Liver (tissue), 9 donors: ENCODE results near the gene KCNIP4. TPM values are rescaled to one million over a fixed set of nuclear protein-coding genes. Genes with fewer than 3 reads are reported as not detected.

Experiments used
- DNase-seq: peaks from one replicate; pipeline ENCODE4 v3.0.0-alpha.2; 2017; ENCODE audit warnings: low spot score
- H3K27ac ChIP-seq, 2 donors: one replicate each; pipeline ENCODE4 v1.7.0; 2013; ENCODE audit warnings: inconsistent platforms in 2 of 2, low read length in 2 of 2, control low read depth in 1 of 2, low read depth in 1 of 2, mild to moderate bottlenecking in 1 of 2
- H3K27me3 ChIP-seq, 4 donors: one replicate each; pipeline versions ENCODE4 v1.6.1 to v1.7.0; 2013; ENCODE audit warnings: low read length in 3 of 4, inconsistent platforms in 1 of 4, mild to moderate bottlenecking in 1 of 4, moderate library complexity in 1 of 4; ENCODE audit not compliant: control insufficient read depth in 4 of 4, insufficient read depth in 4 of 4
- H3K36me3 ChIP-seq, 4 donors: one replicate each; pipeline versions ENCODE4 v1.6.1 to v1.7.0; 2013; ENCODE audit warnings: low read length in 3 of 4, mild to moderate bottlenecking in 3 of 4, low read depth in 1 of 4, moderate library complexity in 1 of 4; ENCODE audit not compliant: control insufficient read depth in 4 of 4, insufficient read depth in 3 of 4
- H3K4me1 ChIP-seq, 4 donors: one replicate each; pipeline versions ENCODE4 v1.6.1 to v1.7.0; 2013; ENCODE audit warnings: low read length in 3 of 4, mild to moderate bottlenecking in 3 of 4, moderate library complexity in 1 of 4; ENCODE audit not compliant: control insufficient read depth in 4 of 4, insufficient read depth in 4 of 4
- H3K4me3 ChIP-seq, 3 donors: one replicate each; pipeline versions ENCODE4 v1.6.1 to v1.7.0; 2013; ENCODE audit warnings: low read length in 3 of 3, control low read depth in 1 of 3, low read depth in 1 of 3, mild to moderate bottlenecking in 1 of 3
- H3K9ac ChIP-seq, 2 donors: one replicate each; pipeline ENCODE4 v1.7.0; 2013; ENCODE audit warnings: low read length in 2 of 2, mild to moderate bottlenecking in 2 of 2, moderate library complexity in 2 of 2, control low read depth in 1 of 2, low read depth in 1 of 2
- H3K9me3 ChIP-seq, 4 donors: one replicate each; pipeline versions ENCODE4 v1.6.1 to v1.7.0; 2013; ENCODE audit warnings: low read length in 3 of 4; ENCODE audit not compliant: control insufficient read depth in 4 of 4
- CTCF ChIP-seq: fragments of 150-350 bp; IDR thresholded peaks from 2 replicates; pipeline ENCODE4 v1.5.1; 2017; ENCODE audit warnings: improper control_type of control experiment, low read depth, low read length; ENCODE audit not compliant: missing input control
- FOXA1 ChIP-seq: IDR thresholded peaks from 2 replicates; pipeline ENCODE4 v1.6.1; 2016; ENCODE audit warnings: antibody characterized with exemption
- FOXA2 ChIP-seq: IDR thresholded peaks from 2 replicates; pipeline ENCODE4 v1.6.1; 2016; ENCODE audit warnings: antibody characterized with exemption
- GABPA ChIP-seq, 2 donors: IDR thresholded peaks in 1 of 2; conservative IDR thresholded peaks in 1 of 2; 2 replicates each; pipeline ENCODE4 v1.6.1; 2016; ENCODE audit warnings: antibody characterized with exemption in 2 of 2, mild to moderate bottlenecking in 1 of 2, moderate library complexity in 1 of 2
- HNF4A ChIP-seq, 2 donors: conservative IDR thresholded peaks; 2 replicates each; pipeline ENCODE4 v1.6.1; 2016; ENCODE audit warnings: antibody characterized with exemption in 2 of 2, mild to moderate bottlenecking in 2 of 2
- MAX ChIP-seq: IDR thresholded peaks from 2 replicates; pipeline ENCODE4 v1.6.1; 2016; ENCODE audit warnings: antibody characterized with exemption
- NR2F2 ChIP-seq: IDR thresholded peaks from 2 replicates; pipeline ENCODE4 v1.6.1; 2016; ENCODE audit warnings: antibody characterized with exemption
- RAD21 ChIP-seq, 2 donors: IDR thresholded peaks; 2 replicates each; pipeline ENCODE4 v1.6.1; 2016; ENCODE audit warnings: antibody characterized with exemption in 2 of 2, mild to moderate bottlenecking in 2 of 2
- REST ChIP-seq: IDR thresholded peaks from 2 replicates; pipeline ENCODE4 v1.6.1; 2016; ENCODE audit warnings: antibody characterized with exemption, mild to moderate bottlenecking
- RXRA ChIP-seq, 2 donors: IDR thresholded peaks; 2 replicates each; pipeline ENCODE4 v1.6.1; 2017 to 2018; ENCODE audit warnings: antibody characterized with exemption in 2 of 2, mild to moderate bottlenecking in 1 of 2
- SP1 ChIP-seq: IDR thresholded peaks from 2 replicates; pipeline ENCODE4 v1.6.1; 2018; ENCODE audit warnings: antibody characterized with exemption, mild to moderate bottlenecking
- TAF1 ChIP-seq: conservative IDR thresholded peaks from 2 replicates; pipeline ENCODE4 v1.6.1; 2016; ENCODE audit warnings: antibody characterized with exemption, mild to moderate bottlenecking
- YY1 ChIP-seq: IDR thresholded peaks from 2 replicates; pipeline ENCODE4 v1.6.1; 2016; ENCODE audit warnings: antibody characterized with exemption, mild to moderate bottlenecking
- whole genome bisulfite sequencing: extraction: QIAGEN DNeasy Blood & Tissue Kit; methylation state at CpG from one replicate; pipeline ENCODE4 v1.1.7; 2013; 5-methylcytosine and 5-hydroxymethylcytosine counted together
- polyA plus RNA-seq, 2 donors: library from polyadenylated mRNA; stranded (reverse) in 1 of 2; unstranded in 1 of 2; fragments of 200-250 nt in 1 of 2; fragments of >200 nt in 1 of 2; fragmentation: Nextera tagmentation in 1 of 2; extraction: Ambion mirVana in 1 of 2; gene quantifications; one replicate each; pipeline versions ENCODE4 v1.2.1 to v1.2.3, GENCODE V29; 2013 to 2015
- total RNA-seq, 2 donors: library from RNA; depleted of rRNA; stranded (reverse); fragments of >200 nt; gene quantifications; one replicate each; pipeline ENCODE4 v1.2.3, GENCODE V29; 2014
- donor health status: healthy.
- donor health status: healthy.
- donor health status: healthy.
- donor health status: healthy.
- donor health status: healthy.

Gene KCNIP4
- total and polyA plus RNA-seq, 4 donors = 0.08 to 0.14 TPM; not detected in 2

- Histone ChIP-seq H3K9ac (no peak overlapping the region), H3K27me3 (peaks cover 0 to 3% (median 2%) of the 10 kb centered on the region in 4 donors), H3K9me3 (no peaks in the 10 kb centered on the region), H3K27ac (no peak overlapping the region), H3K4me1 (no peaks in the 10 kb centered on the region), H3K36me3 (no peaks in the 10 kb centered on the region), H3K4me3 (no peak overlapping the region)
- WGBS = 32% methylated on average over 6 of the region's 6 CpGs
- no peak for DNase-seq
- TF ChIP-seq RAD21 (IDR thresholded peaks at IDR 0.05) (peak; percentile 87 to 90), CTCF (peak; percentile 48), MAX (no peak), SP1 (no peak)
Observed at GRCh38 chr4:20684852-20685763, 1263.5 kb downstream of the KCNIP4 start.

- no peaks in the 10 kb centered on the region for H3K36me3 ChIP-seq
- no peaks in the 10 kb centered on the region for H3K9me3 ChIP-seq
- no peak overlapping the region for H3K9ac ChIP-seq
- H3K4me3 ChIP-seq = no peak overlapping the region
- DNase-seq = no peak
- WGBS = 92% methylated on average over 3 of the region's 3 CpGs
- no peak for TF ChIP-seq CTCF
- TF ChIP-seq RXRA (IDR thresholded peaks at IDR 0.05) = no peak
- TF ChIP-seq NR2F2 = no peak
- no peak for TF ChIP-seq FOXA2
- TF ChIP-seq FOXA1 = no peak
- TF ChIP-seq GABPA (IDR thresholded peaks at IDR 0.05 in 1 of 2, conservative IDR thresholded peaks at IDR 0.05 in 1 of 2) = no peak
- no peak for TF ChIP-seq HNF4A (conservative IDR thresholded peaks at IDR 0.05)
- TF ChIP-seq YY1 = no peak
- TF ChIP-seq TAF1 = no peak
- TF ChIP-seq REST = no peak
- H3K4me1 ChIP-seq = no peaks in the 10 kb centered on the region
- no peak overlapping the region for H3K27ac ChIP-seq
- H3K27me3 ChIP-seq = peaks cover 0 to 3% (median 2%) of the 10 kb centered on the region in 4 donors
Observed at GRCh38 chr4:20683766-20684165, 1264.8 kb downstream of the KCNIP4 start.
